K562 (cell line): ENCODE results near the gene ATG4C. TPM values are rescaled to one million over a fixed set of nuclear protein-coding genes. Genes with fewer than 3 reads are reported as not detected.

Experiments used
- ATAC-seq: fragments of 200-7000 bp; cut with Tn5 transposase; 3 replicates; pipeline ENCODE4 v1.9.1; 2020; ENCODE audit warnings: moderate library complexity
- BruUV-seq: library from RNA; stranded (reverse); fragments of 400-500 nt; replicated peaks from 2 replicates; lab custom pipeline; 2021; lab: Mats Ljungman, UMichigan
- CTCF ChIA-PET: fragments of 300-600 bp; formaldehyde crosslinking; extraction: SDS; loops from one replicate; lab custom pipeline; 2021; ENCODE audit warnings: low intra/inter-chr PET ratio; lab: Yijun Ruan, JAX
- POLR2A ChIA-PET: fragments of 300-600, 350-650 bp; sonication (Branson Sonifier 250); formaldehyde crosslinking; extraction: SDS; loops from one replicate; lab custom pipeline; 2021; ENCODE audit warnings: antibody characterized with exemption, inconsistent platforms; lab: Yijun Ruan, JAX
- DNase-seq, 4 experiments: peaks; one replicate each; pipeline versions ENCODE4 v3.0.0 to v3.0.0-alpha.2; 2011 to 2018; ENCODE audit warnings: low spot score in 3 of 4, mixed read lengths in 3 of 4; ENCODE audit errors: extremely low read depth in 1 of 4
- FAIRE-seq: peaks from 2 replicates; lab custom pipeline; 2011; peaks lifted over from hg19 to GRCh38; lab: Jason Lieb, UNC
- H2AFZ ChIP-seq: 2 replicates; pipeline ENCODE4 v1.6.0; 2011; ENCODE audit warnings: low read depth, low read length, control low read depth, inconsistent platforms
- H3K27ac ChIP-seq: fragments of 200-600 bp; 3 replicates; pipeline ENCODE4 v1.8.0; 2011; ENCODE audit warnings: low read depth, mild to moderate bottlenecking, control low read depth, inconsistent platforms, low read length, moderate library complexity, mixed read lengths; ENCODE audit errors: extremely low read depth
- H3K27me3 ChIP-seq, 2 experiments: fragments of 300-600 bp in 1 of 2; 2 replicates in 1 of 2; 3 replicates in 1 of 2; pipeline versions ENCODE4 v1.6.0 to v1.8.0; 2011; ENCODE audit warnings: inconsistent platforms in 2 of 2, low read length in 2 of 2, mild to moderate bottlenecking in 1 of 2, mixed read lengths in 1 of 2, moderate library complexity in 1 of 2; ENCODE audit not compliant: control insufficient read depth in 2 of 2, insufficient read depth in 2 of 2
- H3K36me3 ChIP-seq: fragments of 300-600 bp; 3 replicates; pipeline ENCODE4 v1.8.0; 2011; ENCODE audit warnings: mild to moderate bottlenecking, low read length, inconsistent platforms; ENCODE audit not compliant: control insufficient read depth, insufficient read depth
- H3K4me1 ChIP-seq, 2 experiments: fragments of 200-600 bp in 1 of 2; replicated peaks in 1 of 2; 2 replicates in 1 of 2; 3 replicates in 1 of 2; pipeline versions ENCODE4 v1.5.1 to v1.8.0; 2011; ENCODE audit warnings: inconsistent platforms in 2 of 2, low read length in 2 of 2, mild to moderate bottlenecking in 1 of 2, mixed read lengths in 1 of 2, moderate library complexity in 1 of 2; ENCODE audit not compliant: control insufficient read depth in 2 of 2, insufficient read depth in 2 of 2
- H3K4me2 ChIP-seq: 2 replicates; pipeline ENCODE4 v1.6.1; 2011; ENCODE audit warnings: low read length, control low read depth, inconsistent platforms, mixed read lengths; ENCODE audit not compliant: insufficient read depth
- H3K4me3 ChIP-seq: fragments of 200-600 bp; sonication (generic), shearing (Covaris generic); 2 replicates; pipeline ENCODE4 v1.5.1; 2016; ENCODE audit warnings: control low read depth, inconsistent platforms
- H3K79me2 ChIP-seq: fragments of 200-600 bp; 3 replicates; pipeline ENCODE4 v1.8.0; 2011; ENCODE audit warnings: low read length, inconsistent platforms; ENCODE audit not compliant: control insufficient read depth, insufficient read depth
- H3K9ac ChIP-seq, 2 experiments: 2 replicates each; pipeline versions ENCODE4 v1.6.0 to v1.6.1; 2011; ENCODE audit warnings: low read depth in 2 of 2, low read length in 2 of 2, control low read depth in 1 of 2, inconsistent platforms in 1 of 2, mild to moderate bottlenecking in 1 of 2, mixed read lengths in 1 of 2; ENCODE audit not compliant: insufficient read depth in 1 of 2
- H3K9me1 ChIP-seq: one replicate; pipeline ENCODE4 v1.6.0; 2011; ENCODE audit warnings: inconsistent platforms, mild to moderate bottlenecking, low read length, moderate library complexity; ENCODE audit not compliant: control insufficient read depth, insufficient read depth
- H3K9me3 ChIP-seq: replicated peaks from 2 replicates; pipeline ENCODE4 v1.5.1; 2011; ENCODE audit warnings: low read depth, low read length, inconsistent platforms; ENCODE audit not compliant: control insufficient read depth, insufficient read depth
- H4K20me1 ChIP-seq: replicated peaks from 2 replicates; pipeline ENCODE4 v1.6.1; 2011; ENCODE audit warnings: low read length, inconsistent platforms, mixed read lengths; ENCODE audit not compliant: control insufficient read depth, insufficient read depth
- DMBX1 ChIP-seq: fragments of 250-450 bp; sonication (Bioruptor Pico); IDR thresholded peaks from 2 replicates; pipeline ENCODE4 v1.8.0; 2022; ENCODE audit warnings: inconsistent platforms, mild to moderate bottlenecking, moderate library complexity, borderline replicate concordance
- ELF4 ChIP-seq: fragments of 450-650 bp; formaldehyde crosslinking; IDR thresholded peaks from 2 replicates; pipeline ENCODE4 v1.4.0; 2022; ENCODE audit warnings: missing genetic modification characterization
- GABPB2 ChIP-seq: fragments of 250-450 bp; sonication (Bioruptor Pico); conservative IDR thresholded peaks from 2 replicates; pipeline ENCODE4 v1.5.1; 2021; ENCODE audit warnings: mild to moderate bottlenecking
- TRIM25 ChIP-seq: fragments of 450-650 bp; IDR thresholded peaks from 2 replicates; pipeline ENCODE4 v1.7.0; 2016; ENCODE audit warnings: borderline replicate concordance
- ZNF197 ChIP-seq: fragments of 200-800 bp; sonication (Bioruptor generic); IDR thresholded peaks from 2 replicates; pipeline ENCODE4 v1.6.1; 2016; ENCODE audit warnings: low read depth, missing genetic modification characterization, missing compliant biosample characterization
- ZNF318 ChIP-seq, 2 experiments: fragments of 450-650 bp; IDR thresholded peaks; 2 replicates each; pipeline ENCODE4 v1.6.1; 2016; ENCODE audit warnings: mild to moderate bottlenecking in 2 of 2, borderline replicate concordance in 1 of 2, low read depth in 1 of 2, moderate library complexity in 1 of 2
- WGBS: fragments of 100-300 bp; shearing (Covaris generic); methylation state at CpG from one replicate; pipeline ENCODE4 v1.1.6; 2016; ENCODE audit warnings: low coverage, mixed read lengths; ENCODE audit not compliant: insufficient coverage; ENCODE audit errors: missing lambda C conversion rate; 5-methylcytosine and 5-hydroxymethylcytosine counted together
- in situ Hi-C: fragments of 300-500 bp; cut with MboI; formaldehyde crosslinking; loops from 4 replicates; pipeline ENCODE4 v1.15.0; 2018; ENCODE audit warnings: inconsistent platforms, mixed read lengths
- intact Hi-C: fragments of 100-400 bp; cut with micrococcal nuclease; formaldehyde crosslinking; loops from 2 replicates; pipeline ENCODE4 v1.14.2; 2022
- polyA plus RNA-seq, 8 experiments: library from polyadenylated mRNA; depleted of rRNA in 4 of 8; stranded (reverse) in 5 of 8; unstranded in 3 of 8; fragments of >200 nt; fragmentation: Nextera tagmentation in 2 of 8; fragmentation: Illumina TruSeq in 1 of 8; extraction: Ambion mirVana in 2 of 8; extraction: Trizol in 1 of 8; gene quantifications; 2 replicates each; pipeline versions ENCODE4 v1.2.1 to v1.2.3, GENCODE V29; 2011 to 2014; ENCODE audit warnings: inconsistent platforms in 1 of 8, missing spikeins in 1 of 8
- total RNA-seq, 7 experiments: library from RNA; depleted of rRNA in 6 of 7; stranded (reverse); fragments of >200 nt in 6 of 7; fragmentation: Illumina TruSeq in 2 of 7; extraction: Trizol in 2 of 7; gene quantifications; 2 replicates each; pipeline versions ENCODE4 v1.2.1 to v1.2.3, GENCODE V29; 2011 to 2021; ENCODE audit warnings: low replicate concordance in 1 of 7
- TF ChIP-seq, protein P1 (sequence below): sonication (generic); formaldehyde crosslinking; IDR thresholded peaks from 2 replicates; pipeline ENCODE4 v1.8.1; 2022; ENCODE audit warnings: missing genetic modification reagents

The ATG4C gene
- total and polyA plus RNA-seq, 9 of the 15 experiments (the other 6 are each of a cell fraction or from before 2014, with no cell fraction given): 7.6 to 35.8 (median 16.1) TPM

DNA sequence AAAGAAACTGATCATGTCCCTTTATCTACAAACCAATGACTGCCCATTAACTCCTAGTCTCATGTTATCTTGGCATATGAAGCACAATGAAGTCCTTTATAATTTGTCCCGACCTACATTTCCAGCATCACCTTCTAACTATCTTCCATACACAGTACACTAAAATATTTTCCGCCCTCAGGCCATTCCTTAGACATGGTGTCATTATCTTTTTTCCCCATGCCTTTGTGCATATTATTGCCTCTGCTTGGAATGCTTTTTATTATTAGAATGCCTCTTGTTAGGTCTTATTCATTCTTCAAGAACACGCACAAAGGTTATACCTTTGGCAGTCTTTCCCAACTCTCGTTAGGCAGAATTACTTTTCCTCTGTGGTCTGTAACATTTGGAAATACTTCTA is 39.6 kb downstream of the ATG4C start:
- Histone ChIP-seq H4K20me1 (no peaks in the 10 kb centered on the region), H3K9me3 (no peaks in the 10 kb centered on the region), H3K4me2 (no peak overlapping the region), H3K4me3 (no peak overlapping the region), H3K27ac (no peak overlapping the region), H3K9me1 (no peaks in the 10 kb centered on the region), H3K9ac (no peak overlapping the region), H3K27me3 (no peaks in the 10 kb centered on the region), H2AFZ (no peak overlapping the region)
- CTCF ChIA-PET: no interaction called here
- ATAC-seq (no peak), FAIRE-seq (no peak), DNase-seq (no peak)
- in situ Hi-C loops: no loop called here
- intact Hi-C loops: no loop called here
- BruUV-seq: no TSS peak
- POLR2A ChIA-PET: no interaction called here
- TF ChIP-seq ELF4 (no peak), GABPB2 (no peak), DMBX1 (CRISPR knock-in tag) (no peak), ZNF197 (CRISPR knock-in tag) (no peak), TRIM25 (no peak), ZNF318 (IDR thresholded peaks at IDR 0.05; ENCODE audit: borderline replicate concordance in 1 of 2, low read depth in 1 of 2) (no peak)
- TF ChIP-seq, protein P1, sequence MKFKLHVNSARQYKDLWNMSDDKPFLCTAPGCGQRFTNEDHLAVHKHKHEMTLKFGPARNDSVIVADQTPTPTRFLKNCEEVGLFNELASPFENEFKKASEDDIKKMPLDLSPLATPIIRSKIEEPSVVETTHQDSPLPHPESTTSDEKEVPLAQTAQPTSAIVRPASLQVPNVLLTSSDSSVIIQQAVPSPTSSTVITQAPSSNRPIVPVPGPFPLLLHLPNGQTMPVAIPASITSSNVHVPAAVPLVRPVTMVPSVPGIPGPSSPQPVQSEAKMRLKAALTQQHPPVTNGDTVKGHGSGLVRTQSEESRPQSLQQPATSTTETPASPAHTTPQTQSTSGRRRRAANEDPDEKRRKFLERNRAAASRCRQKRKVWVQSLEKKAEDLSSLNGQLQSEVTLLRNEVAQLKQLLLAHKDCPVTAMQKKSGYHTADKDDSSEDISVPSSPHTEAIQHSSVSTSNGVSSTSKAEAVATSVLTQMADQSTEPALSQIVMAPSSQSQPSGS: no peak
- TF ChIP-seq, all 486 proteins: peak for 0
- peaks cover 3% of the 10 kb centered on the region; the same call in 1 of the 3 replicates for H3K36me3 ChIP-seq
- H3K4me1 ChIP-seq: no peaks in the 10 kb centered on the region
- H3K79me2 ChIP-seq: no peaks in the 10 kb centered on the region
- WGBS: 75% methylated on average over 4 of the region's 4 CpGs
